GM23338 (cell line): ENCODE measurements around the gene OCA2. TPM values are rescaled to one million over a fixed set of nuclear protein-coding genes. Genes with fewer than 3 reads are reported as not detected.
A peak's percentile ranks its signal among the peaks of the same experiment; 100 is the strongest.

Source experiments
- ATAC-seq: fragments of 200-7000 bp; cut with Tn5 transposase; 3 replicates; pipeline ENCODE4 v1.9.1; 2020
- DNase-seq: peaks from one replicate; pipeline ENCODE4 v3.0.0-alpha.2; 2015; ENCODE audit warnings: low spot score
- H2AFZ ChIP-seq: fragments of 200-600 bp; sonication (generic); 2 replicates; pipeline ENCODE4 v1.8.0; 2016; ENCODE audit warnings: antibody characterized with exemption, mild to moderate bottlenecking, moderate library complexity
- H3F3A ChIP-seq: fragments of 200-600 bp; sonication (generic); replicated peaks from 2 replicates; pipeline ENCODE4 v1.8.0; 2017; ENCODE audit warnings: antibody characterized with exemption, mixed run types, low read depth
- H3K27ac ChIP-seq: fragments of 200-600 bp; sonication (generic); 2 replicates; pipeline ENCODE4 v1.6.1; 2016; ENCODE audit warnings: low read depth
- H3K27me3 ChIP-seq: fragments of 200-600 bp; sonication (generic); 2 replicates; pipeline ENCODE4 v1.8.0; 2016; ENCODE audit warnings: mild to moderate bottlenecking, mixed run types, moderate library complexity; ENCODE audit not compliant: insufficient read depth
- H3K36me3 ChIP-seq: fragments of 200-600 bp; sonication (generic); 2 replicates; pipeline ENCODE4 v1.8.0; 2016; ENCODE audit warnings: mild to moderate bottlenecking; ENCODE audit not compliant: insufficient read depth
- H3K4me1 ChIP-seq: fragments of 200-600 bp; sonication (generic); 2 replicates; pipeline ENCODE4 v1.8.0; 2016; ENCODE audit warnings: mild to moderate bottlenecking, moderate library complexity; ENCODE audit not compliant: insufficient read depth
- H3K4me2 ChIP-seq: fragments of 200-600 bp; sonication (generic); 2 replicates; pipeline ENCODE4 v1.7.1; 2017; ENCODE audit warnings: mixed run types
- H3K4me3 ChIP-seq: fragments of 200-600 bp; sonication (generic); 2 replicates; pipeline ENCODE4 v1.6.1; 2016; ENCODE audit warnings: mixed run types
- H3K79me2 ChIP-seq: fragments of 200-600 bp; sonication (generic); replicated peaks from 2 replicates; pipeline ENCODE4 v1.8.0; 2017; ENCODE audit warnings: mild to moderate bottlenecking; ENCODE audit not compliant: insufficient read depth
- H3K9me2 ChIP-seq: fragments of 200-600 bp; sonication (generic); 2 replicates; pipeline ENCODE4 v1.8.0; 2017; ENCODE audit not compliant: insufficient read depth
- H4K20me1 ChIP-seq: fragments of 200-600 bp; sonication (generic); replicated peaks from 2 replicates; pipeline ENCODE4 v1.8.0; 2017; ENCODE audit warnings: mild to moderate bottlenecking; ENCODE audit not compliant: insufficient read depth
- H3K27ac Mint-ChIP-seq: 2 replicates; pipeline ENCODE4 v1.8.0; 2020; ENCODE audit warnings: inconsistent platforms, mild to moderate bottlenecking, moderate library complexity, mixed read lengths
- H3K27me3 Mint-ChIP-seq: 3 replicates; pipeline ENCODE4 v1.8.0; 2022; ENCODE audit warnings: low read depth, mild to moderate bottlenecking, moderate library complexity, mixed read lengths, inconsistent platforms; ENCODE audit not compliant: insufficient read depth, poor library complexity
- H3K36me3 Mint-ChIP-seq: 3 replicates; pipeline ENCODE4 v1.8.0; 2021; ENCODE audit warnings: low read depth, mild to moderate bottlenecking, inconsistent platforms, moderate library complexity, mixed read lengths
- H3K4me1 Mint-ChIP-seq: 3 replicates; pipeline ENCODE4 v1.8.0; 2020; ENCODE audit warnings: mild to moderate bottlenecking, inconsistent platforms, mixed read lengths
- H3K4me3 Mint-ChIP-seq: 3 replicates; pipeline ENCODE4 v1.8.0; 2021; ENCODE audit warnings: moderate library complexity, mild to moderate bottlenecking, inconsistent platforms, mixed read lengths
- H3K9me3 Mint-ChIP-seq: 3 replicates; pipeline ENCODE4 v1.8.0; 2020; ENCODE audit warnings: moderate library complexity, mild to moderate bottlenecking, inconsistent platforms, mixed read lengths
- CREB1 ChIP-seq: fragments of 250-450 bp; sonication (Bioruptor Pico); IDR thresholded peaks from 2 replicates; pipeline ENCODE4 v1.5.0; 2020; ENCODE audit warnings: low read depth, mild to moderate bottlenecking, moderate library complexity
- CTCF ChIP-seq, 2 experiments: fragments of 200-600 bp in 1 of 2; sonication (generic) in 1 of 2; conservative IDR thresholded peaks; 2 replicates each; pipeline versions ENCODE4 v1.5.1 to v1.6.1; 2016 to 2017; ENCODE audit warnings: antibody characterized with exemption in 2 of 2, low read depth in 2 of 2, mild to moderate bottlenecking in 2 of 2, moderate library complexity in 1 of 2
- ETS1 ChIP-seq: IDR thresholded peaks from 2 replicates; pipeline ENCODE4 v1.6.1; 2016; ENCODE audit warnings: antibody characterized with exemption
- EZH2 ChIP-seq: fragments of 200-600 bp; sonication (generic); IDR thresholded peaks from one replicate; pipeline ENCODE4 v1.8.0; 2017; ENCODE audit warnings: antibody characterized with exemption, mild to moderate bottlenecking, low read depth; ENCODE audit not compliant: unreplicated experiment
- EZH2phosphoT487 ChIP-seq: fragments of 200-600 bp; sonication (generic); IDR thresholded peaks from one replicate; pipeline ENCODE4 v1.8.1; 2018; ENCODE audit warnings: antibody characterized with exemption; ENCODE audit not compliant: unreplicated experiment
- NANOG ChIP-seq: IDR thresholded peaks from 2 replicates; pipeline ENCODE4 v1.6.1; 2016; ENCODE audit warnings: antibody characterized with exemption, borderline replicate concordance
- POLR2AphosphoS5 ChIP-seq: IDR thresholded peaks from 2 replicates; pipeline ENCODE4 v1.6.1; 2016; ENCODE audit warnings: antibody characterized with exemption, low read depth
- REST ChIP-seq: IDR thresholded peaks from one replicate; pipeline ENCODE4 v1.6.1; 2018; ENCODE audit warnings: antibody characterized with exemption; ENCODE audit not compliant: unreplicated experiment
- ZNF114 ChIP-seq: fragments of 250-450 bp; sonication (Bioruptor Pico); IDR thresholded peaks from 2 replicates; pipeline ENCODE4 v1.5.0; 2020; ENCODE audit warnings: mild to moderate bottlenecking, moderate library complexity
- ZNF331 ChIP-seq: fragments of 250-450 bp; sonication (Bioruptor Pico); IDR thresholded peaks from 2 replicates; pipeline ENCODE4 v1.5.0; 2020; ENCODE audit warnings: low read depth, mild to moderate bottlenecking, moderate library complexity
- polyA plus RNA-seq: library from polyadenylated mRNA; unstranded; fragments of >200 nt; fragmentation: Nextera tagmentation; extraction: Ambion mirVana; gene quantifications from 2 replicates; pipeline ENCODE4 v1.2.1, GENCODE V29; 2016
- total RNA-seq: library from RNA; depleted of rRNA; stranded (reverse); fragments of >200 nt; shearing (Covaris generic); gene quantifications from 2 replicates; pipeline ENCODE4 v1.2.3, GENCODE V29; 2014

The OCA2 gene
- total and polyA plus RNA-seq, 2 experiments from 2014 or later = 0.40 to 0.69 TPM

DNA sequence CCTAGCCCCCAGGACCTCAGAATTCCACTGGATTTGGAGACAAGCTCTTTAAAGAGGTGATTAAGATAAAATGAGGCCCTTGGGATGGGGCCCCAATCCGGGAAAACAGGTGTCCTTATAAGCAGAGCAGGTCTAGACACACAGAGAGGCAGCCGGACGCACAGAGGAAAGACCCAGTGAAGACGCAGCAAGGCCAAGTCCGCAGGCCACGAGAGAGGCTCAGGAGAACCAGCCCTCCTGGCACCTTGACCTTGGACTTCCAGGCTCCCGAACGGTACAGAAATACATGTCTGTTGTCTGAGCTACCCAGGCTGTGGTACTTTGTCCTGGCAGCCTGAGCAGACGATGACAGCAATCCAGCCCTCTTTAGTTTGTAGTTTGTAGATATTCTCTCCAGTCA, 324.5 kb downstream of the OCA2 start (continued):
- TF ChIP-seq REST (no peak), ETS1 (no peak), POLR2AphosphoS5 (no peak), CTCF (conservative IDR thresholded peaks at IDR 0.05; ENCODE audit: low read depth in 2 of 2) (no peak), CREB1 (CRISPR knock-in tag) (no peak), EZH2phosphoT487 (no peak), ZNF114 (CRISPR knock-in tag) (no peak), ZNF331 (CRISPR knock-in tag) (no peak)

GRCh38 chr15:27774191-27774590, 324.9 kb downstream of the OCA2 start:
- no peak overlapping the region for H3K4me3 Mint-ChIP-seq
- Histone ChIP-seq H3F3A (no peaks in the 10 kb centered on the region), H3K27ac (no peak overlapping the region), H3K9me2 (no peaks in the 10 kb centered on the region), H2AFZ (peak overlapping the region; percentile 69; the same call in 1 of the 2 replicates), H3K4me3 (no peak overlapping the region), H3K4me1 (no peaks in the 10 kb centered on the region), H3K36me3 (no peaks in the 10 kb centered on the region), H3K27me3 (no peaks in the 10 kb centered on the region), H3K4me2 (no peak overlapping the region), H3K79me2 (no peaks in the 10 kb centered on the region), H4K20me1 (no peaks in the 10 kb centered on the region)
- no peak overlapping the region for H3K27ac Mint-ChIP-seq
- peaks cover 3% of the 10 kb centered on the region for H3K27me3 Mint-ChIP-seq
- H3K36me3 Mint-ChIP-seq = no peaks in the 10 kb centered on the region
- ATAC-seq (no peak), DNase-seq (no peak)
- H3K4me1 Mint-ChIP-seq = no peaks in the 10 kb centered on the region; the same call in 2 of the 3 replicates
- H3K9me3 Mint-ChIP-seq = no peaks in the 10 kb centered on the region; the same call in 2 of the 3 replicates
- TF ChIP-seq NANOG (no peak), ETS1 (no peak), EZH2 (no peak), REST (no peak), CTCF (conservative IDR thresholded peaks at IDR 0.05; ENCODE audit: low read depth in 2 of 2) (no peak)
